ENCODE data around the gene SLC4A7. TPM values are rescaled to one million over a fixed set of nuclear protein-coding genes. Genes with fewer than 3 reads are reported as not detected.

SLC4A7 gene
- total and polyA plus RNA-seq, 2 donors (not counting 1 experiment from before 2014, with no cell fraction given): 9.4 to 46.9 TPM

DNA sequence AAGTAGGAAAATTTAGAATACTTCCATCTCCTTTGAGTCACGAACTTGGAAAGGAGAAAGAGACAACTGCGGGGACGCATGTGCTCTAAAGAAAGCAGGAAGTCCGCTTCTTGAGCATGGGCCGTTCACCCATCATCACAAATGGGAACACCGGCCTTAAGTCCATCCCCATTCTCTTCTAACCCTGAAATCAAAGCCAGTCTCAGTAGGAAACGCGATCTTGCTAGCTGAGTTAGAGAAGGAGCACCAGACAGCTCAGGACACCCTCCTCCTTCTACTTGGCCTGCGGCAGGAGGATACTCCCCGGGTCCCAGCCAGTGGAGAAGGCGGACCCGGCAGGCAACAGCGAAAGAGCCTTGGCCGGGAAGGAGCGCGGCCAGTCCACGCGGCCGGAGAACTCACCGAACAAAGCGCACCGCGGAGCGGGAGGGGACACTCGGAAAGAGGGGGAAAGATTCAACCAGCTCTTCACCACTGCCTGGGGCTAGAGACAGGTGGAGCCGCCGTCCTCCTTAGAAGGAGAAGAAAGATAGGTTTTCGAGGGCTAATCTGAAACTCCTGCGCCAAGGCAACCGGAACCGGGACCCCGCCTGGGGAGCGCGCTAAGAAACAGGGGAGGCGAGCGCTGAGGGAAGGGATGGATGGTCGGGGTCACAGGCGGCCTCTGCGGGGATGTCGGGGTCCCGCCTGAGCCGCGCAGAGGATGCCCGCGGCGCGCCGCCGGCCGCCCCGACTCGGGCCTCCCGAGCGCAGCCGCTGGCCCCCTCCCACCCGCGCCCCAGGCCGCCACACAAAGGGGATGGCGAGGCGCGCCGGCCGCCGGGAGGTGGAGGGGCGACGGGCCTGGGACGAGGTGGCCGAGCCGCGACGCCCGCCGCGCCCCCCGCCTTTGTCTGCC, 818 bp downstream of the SLC4A7 start:
- peaks cover 39 to 50% of the 10 kb centered on the region in 2 donors for H3K4me1 ChIP-seq (ENCODE audit: control insufficient read depth in 2 of 2, insufficient read depth in 2 of 2, low read length in 2 of 2)
- H3K27ac ChIP-seq (ENCODE audit: low read length in 2 of 2): peak overlapping the region; percentile 64 to 90
- peak overlapping the region; percentile 98 for H2AFZ ChIP-seq (ENCODE audit: insufficient read depth, low read depth, low read length, poor library complexity, severe bottlenecking)
- H3K9ac ChIP-seq (ENCODE audit: low read length): peak overlapping the region; percentile 93
- peak overlapping the region; percentile 97 for H3K4me2 ChIP-seq (replicated peaks; ENCODE audit: low read depth, low read length, poor library complexity, severe bottlenecking)
- H3K9me3 ChIP-seq (ENCODE audit: control extremely low read depth in 1 of 3, control insufficient read depth in 2 of 3, insufficient read depth in 1 of 3, low read length in 2 of 3): no peaks in the 10 kb centered on the region
- intact Hi-C loops (cut with micrococcal nuclease): loop anchor here (1.0 to 10.0 kb wide), 8 partner anchors 17 to 1816 kb away; partner anchors contain the start of genes CMC1, NEK10 and NGLY1
- H3K79me2 ChIP-seq (ENCODE audit: control insufficient read depth, insufficient read depth, low read length): peaks cover 58% of the 10 kb centered on the region
- WGBS (ENCODE audit: insufficient coverage): under 1% methylated on average over 71 of the region's 75 CpGs
- H3K9me3 Mint-ChIP-seq (ENCODE audit: insufficient read depth): no peaks in the 10 kb centered on the region
- H3K27me3 ChIP-seq (replicated peaks in 1 of 4; ENCODE audit: control extremely low read depth in 1 of 4, control insufficient read depth in 3 of 4, insufficient read depth in 4 of 4, low read length in 3 of 4): no peaks in the 10 kb centered on the region
- peaks cover 9% of the 10 kb centered on the region for H4K20me1 ChIP-seq (ENCODE audit: control insufficient read depth, insufficient read depth, low read length, poor library complexity, severe bottlenecking)
- POLR2A ChIA-PET: interaction anchor here (0.8 to 1.3 kb wide), 3 partner anchors 16 to 866 kb away, joined by 3 to 5 read pairs (median 3); partner anchors contain the start of genes AZI2 and ZCWPW2
- H3K36me3 ChIP-seq (replicated peaks in 1 of 2; ENCODE audit: control extremely low read depth in 1 of 2, control insufficient read depth in 1 of 2, extremely low read depth in 1 of 2, insufficient read depth in 2 of 2, low read length in 1 of 2): no peaks in the 10 kb centered on the region
- H3K27me3 Mint-ChIP-seq: no peaks in the 10 kb centered on the region
- peak overlapping the region; percentile 65 to 99 (median 81) for H3K4me3 ChIP-seq (ENCODE audit: control extremely low read depth in 1 of 5, extremely low read depth in 1 of 5, insufficient read depth in 1 of 5, low read depth in 2 of 5, low read length in 4 of 5)
- H3K27ac Mint-ChIP-seq: peak overlapping the region; percentile 99
- peak; percentile 0 for ATAC-seq (ENCODE audit: low read depth)
- CTCF ChIA-PET: interaction anchor here (0.5 kb wide), 1 partner anchor 14 kb away, joined by 3 read pairs; no protein-coding TSS in a partner anchor
- peak overlapping the region; percentile 100 for H3K4me3 Mint-ChIP-seq
- peaks cover 43% of the 10 kb centered on the region for H3K4me1 Mint-ChIP-seq
- DNase-seq: peak; percentile 68
- TF ChIP-seq, protein P1, sequence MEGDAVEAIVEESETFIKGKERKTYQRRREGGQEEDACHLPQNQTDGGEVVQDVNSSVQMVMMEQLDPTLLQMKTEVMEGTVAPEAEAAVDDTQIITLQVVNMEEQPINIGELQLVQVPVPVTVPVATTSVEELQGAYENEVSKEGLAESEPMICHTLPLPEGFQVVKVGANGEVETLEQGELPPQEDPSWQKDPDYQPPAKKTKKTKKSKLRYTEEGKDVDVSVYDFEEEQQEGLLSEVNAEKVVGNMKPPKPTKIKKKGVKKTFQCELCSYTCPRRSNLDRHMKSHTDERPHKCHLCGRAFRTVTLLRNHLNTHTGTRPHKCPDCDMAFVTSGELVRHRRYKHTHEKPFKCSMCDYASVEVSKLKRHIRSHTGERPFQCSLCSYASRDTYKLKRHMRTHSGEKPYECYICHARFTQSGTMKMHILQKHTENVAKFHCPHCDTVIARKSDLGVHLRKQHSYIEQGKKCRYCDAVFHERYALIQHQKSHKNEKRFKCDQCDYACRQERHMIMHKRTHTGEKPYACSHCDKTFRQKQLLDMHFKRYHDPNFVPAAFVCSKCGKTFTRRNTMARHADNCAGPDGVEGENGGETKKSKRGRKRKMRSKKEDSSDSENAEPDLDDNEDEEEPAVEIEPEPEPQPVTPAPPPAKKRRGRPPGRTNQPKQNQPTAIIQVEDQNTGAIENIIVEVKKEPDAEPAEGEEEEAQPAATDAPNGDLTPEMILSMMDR (IDR thresholded peaks at IDR 0.05): no peak
- no peak for TF ChIP-seq EZH2 (IDR thresholded peaks at IDR 0.05; ENCODE audit: borderline replicate concordance, insufficient read depth, low read depth, low read length, poor library complexity, severe bottlenecking)
